ENCODE results near the gene TRUB1. TPM values are rescaled to one million over a fixed set of nuclear protein-coding genes. Genes with fewer than 3 reads are reported as not detected.
"Not testable (repeated sequence)": the region's sequence is repeated elsewhere in the genome, so short reads cannot be mapped to it uniquely, and the experiment has no call there.

TRUB1 gene
- total RNA-seq, 2 experiments from 2014 or later: 16.3 to 22.6 TPM

GRCh38 chr10:114932225-114932624, 5.8 kb upstream of the TRUB1 start:
- Mint-ChIP-seq H3K4me3 (no peak overlapping the region), H3K27ac (no peak overlapping the region), H3K9me3 (ENCODE audit: low read depth) (peaks cover 7% of the 10 kb centered on the region), H3K4me1 (peaks cover 16% of the 10 kb centered on the region), H3K36me3 (peaks cover 15% of the 10 kb centered on the region), H3K27me3 (no peaks in the 10 kb centered on the region)
- CTCF ChIA-PET: interaction anchor here (1.2 kb wide), 1 partner anchor 53 kb away, joined by 3 read pairs; no protein-coding TSS in a partner anchor
- ATAC-seq (no peak), DNase-seq (no peak)

GRCh38 chr10:114932945-114933344, 5.0 kb upstream of the TRUB1 start:
- CTCF ChIA-PET: interaction anchor here (1.2 kb wide), 1 partner anchor 53 kb away, joined by 3 read pairs; no protein-coding TSS in a partner anchor

GRCh38 chr10:114933588-114933987, 4.4 kb upstream of the TRUB1 start:
- DNase-seq (no peak), ATAC-seq (no peak)
- H3K9me3 Mint-ChIP-seq (ENCODE audit: low read depth): peaks cover 7% of the 10 kb centered on the region
- peaks cover 15% of the 10 kb centered on the region for H3K36me3 Mint-ChIP-seq
- H3K4me1 Mint-ChIP-seq: peaks cover 17% of the 10 kb centered on the region
- no peaks in the 10 kb centered on the region for H3K27me3 Mint-ChIP-seq
- no peak overlapping the region for H3K27ac Mint-ChIP-seq
- CTCF ChIA-PET: interaction anchor here (1.2 kb wide), 1 partner anchor 54 kb away, joined by 3 read pairs; no protein-coding TSS in a partner anchor
- H3K4me3 Mint-ChIP-seq: no peak overlapping the region

More at GRCh38 chr10:114932945-114933344, 5.0 kb upstream of the TRUB1 start:
- H3K27ac Mint-ChIP-seq: no peak overlapping the region
- ATAC-seq (no peak), DNase-seq (no peak)
- H3K9me3 Mint-ChIP-seq (ENCODE audit: low read depth): peaks cover 7% of the 10 kb centered on the region
- H3K4me3 Mint-ChIP-seq: no peak overlapping the region
- peaks cover 17% of the 10 kb centered on the region for H3K4me1 Mint-ChIP-seq
- H3K27me3 Mint-ChIP-seq: no peaks in the 10 kb centered on the region
- H3K36me3 Mint-ChIP-seq: peaks cover 15% of the 10 kb centered on the region

GRCh38 chr10:114933995-114934394, 4.0 kb upstream of the TRUB1 start:
- not testable (repeated sequence) for DNase-seq; ATAC-seq; H3K27ac Mint-ChIP-seq; H3K27me3 Mint-ChIP-seq; H3K9me3 Mint-ChIP-seq (ENCODE audit: low read depth); H3K4me3 Mint-ChIP-seq
- CTCF ChIA-PET: interaction anchor here (1.4 kb wide), 1 partner anchor 55 kb away, joined by 5 read pairs; no protein-coding TSS in a partner anchor
- Mint-ChIP-seq H3K36me3 (peaks cover 15% of the 10 kb centered on the region), H3K4me1 (peaks cover 20% of the 10 kb centered on the region)

GRCh38 chr10:114938856-114939193, 830 bp downstream of the TRUB1 start:
- DNase-seq (no peak), ATAC-seq (no peak)
- Mint-ChIP-seq H3K27ac (peak overlapping the region; percentile 94), H3K27me3 (no peaks in the 10 kb centered on the region), H3K4me1 (peaks cover 30% of the 10 kb centered on the region), H3K36me3 (peaks cover 18% of the 10 kb centered on the region), H3K4me3 (peak overlapping the region; percentile 96), H3K9me3 (ENCODE audit: low read depth) (no peaks in the 10 kb centered on the region)
- CTCF ChIA-PET: interaction anchor here (1.3 kb wide), 1 partner anchor 25 kb away, joined by 4 read pairs; no protein-coding TSS in a partner anchor

GRCh38 chr10:114940735-114941134, 2.7 kb downstream of the TRUB1 start:
- no peak overlapping the region for H3K27ac Mint-ChIP-seq
- CTCF ChIA-PET: no interaction called here
- ATAC-seq: no peak

GRCh38 chr10:114943000-114943399, 5.0 kb downstream of the TRUB1 start:
- CTCF ChIA-PET: no interaction called here
- no peak for DNase-seq
- Mint-ChIP-seq H3K4me3 (no peak overlapping the region), H3K9me3 (ENCODE audit: low read depth) (no peaks in the 10 kb centered on the region), H3K4me1 (peaks cover 27% of the 10 kb centered on the region), H3K27me3 (no peaks in the 10 kb centered on the region), H3K36me3 (peaks cover 38% of the 10 kb centered on the region), H3K27ac (no peak overlapping the region)
- no peak for ATAC-seq

More at GRCh38 chr10:114940735-114941134, 2.7 kb downstream of the TRUB1 start:
- Mint-ChIP-seq H3K27me3 (no peaks in the 10 kb centered on the region), H3K4me1 (peaks cover 28% of the 10 kb centered on the region), H3K36me3 (peaks cover 26% of the 10 kb centered on the region), H3K4me3 (no peak overlapping the region), H3K9me3 (ENCODE audit: low read depth) (no peaks in the 10 kb centered on the region)
- no peak for DNase-seq

GRCh38 chr10:114953047-114953446, 15.1 kb downstream of the TRUB1 start:
- H3K9me3 Mint-ChIP-seq (ENCODE audit: low read depth): no peaks in the 10 kb centered on the region
- H3K4me3 Mint-ChIP-seq: no peak overlapping the region
- ATAC-seq: no peak
- no peaks in the 10 kb centered on the region for H3K27me3 Mint-ChIP-seq
- no peak for DNase-seq
- no peak overlapping the region for H3K27ac Mint-ChIP-seq
- H3K4me1 Mint-ChIP-seq: peaks cover 30% of the 10 kb centered on the region
- CTCF ChIA-PET: no interaction called here
- peaks cover 45% of the 10 kb centered on the region for H3K36me3 Mint-ChIP-seq

GRCh38 chr10:114955984-114956383, 18.0 kb downstream of the TRUB1 start:
- Mint-ChIP-seq H3K4me3 (no peak overlapping the region), H3K4me1 (peaks cover 31% of the 10 kb centered on the region), H3K9me3 (ENCODE audit: low read depth) (no peaks in the 10 kb centered on the region), H3K36me3 (peaks cover 33% of the 10 kb centered on the region), H3K27ac (no peak overlapping the region), H3K27me3 (no peaks in the 10 kb centered on the region)
- CTCF ChIA-PET: interaction anchor here (0.6 kb wide), 1 partner anchor 13 kb away, joined by 3 read pairs; no protein-coding TSS in a partner anchor
- DNase-seq: no peak
- ATAC-seq: no peak

- H3K4me3 Mint-ChIP-seq: no peak overlapping the region
- no peak overlapping the region for H3K27ac Mint-ChIP-seq
- ATAC-seq (no peak), DNase-seq (no peak)
- no peaks in the 10 kb centered on the region for H3K27me3 Mint-ChIP-seq
- no peaks in the 10 kb centered on the region for H3K9me3 Mint-ChIP-seq (ENCODE audit: low read depth)
- H3K36me3 Mint-ChIP-seq: peaks cover 37% of the 10 kb centered on the region
- peaks cover 33% of the 10 kb centered on the region for H3K4me1 Mint-ChIP-seq
- CTCF ChIA-PET: interaction anchor here (0.6 kb wide), 1 partner anchor 13 kb away, joined by 3 read pairs; no protein-coding TSS in a partner anchor
These were observed 18.5 kb downstream of the TRUB1 start for GRCh38 chr10:114956466-114956865.

GRCh38 chr10:114957122-114957521, 19.1 kb downstream of the TRUB1 start:
- CTCF ChIA-PET: interaction anchor here (1.5 kb wide), 1 partner anchor 12 kb away, joined by 4 read pairs; no protein-coding TSS in a partner anchor
- no peak for ATAC-seq
- DNase-seq: no peak
- H3K9me3 Mint-ChIP-seq (ENCODE audit: low read depth): no peaks in the 10 kb centered on the region
- no peak overlapping the region for H3K4me3 Mint-ChIP-seq
- H3K36me3 Mint-ChIP-seq: peaks cover 38% of the 10 kb centered on the region
- no peaks in the 10 kb centered on the region for H3K27me3 Mint-ChIP-seq
- H3K27ac Mint-ChIP-seq: peak overlapping the region; percentile 43
- H3K4me1 Mint-ChIP-seq: peaks cover 33% of the 10 kb centered on the region

GRCh38 chr10:114957673-114958072, 19.7 kb downstream of the TRUB1 start:
- no peak for DNase-seq
- Mint-ChIP-seq H3K9me3 (ENCODE audit: low read depth) (no peaks in the 10 kb centered on the region), H3K27me3 (no peaks in the 10 kb centered on the region), H3K4me3 (no peak overlapping the region), H3K4me1 (peaks cover 33% of the 10 kb centered on the region), H3K27ac (no peak overlapping the region), H3K36me3 (peaks cover 40% of the 10 kb centered on the region)
- no peak for ATAC-seq
- CTCF ChIA-PET: interaction anchor here (1.5 kb wide), 1 partner anchor 12 kb away, joined by 4 read pairs; no protein-coding TSS in a partner anchor

GRCh38 chr10:114962441-114962840, 24.4 kb downstream of the TRUB1 start:
- ATAC-seq (no peak), DNase-seq (no peak)
- H3K4me1 Mint-ChIP-seq: peaks cover 12% of the 10 kb centered on the region
- peaks cover 2% of the 10 kb centered on the region for H3K9me3 Mint-ChIP-seq (ENCODE audit: low read depth)
- H3K36me3 Mint-ChIP-seq: peaks cover 52% of the 10 kb centered on the region
- no peak overlapping the region for H3K27ac Mint-ChIP-seq
- CTCF ChIA-PET: no interaction called here
- H3K27me3 Mint-ChIP-seq: no peaks in the 10 kb centered on the region
- no peak overlapping the region for H3K4me3 Mint-ChIP-seq

- DNase-seq (no peak), ATAC-seq (no peak)
- H3K4me1 Mint-ChIP-seq: peaks cover 9% of the 10 kb centered on the region
- peaks cover 55% of the 10 kb centered on the region for H3K36me3 Mint-ChIP-seq
- H3K4me3 Mint-ChIP-seq: no peak overlapping the region
- CTCF ChIA-PET: no interaction called here
- H3K9me3 Mint-ChIP-seq (ENCODE audit: low read depth): peaks cover 2% of the 10 kb centered on the region
- no peaks in the 10 kb centered on the region for H3K27me3 Mint-ChIP-seq
- H3K27ac Mint-ChIP-seq: no peak overlapping the region
These were observed 25.9 kb downstream of the TRUB1 start for GRCh38 chr10:114963908-114964307.
